HG03139 (cell line): ENCODE data around the gene MGAT5B.
"Not testable (repeated sequence)": the region's sequence is repeated elsewhere in the genome, so short reads cannot be mapped to it uniquely, and the experiment has no call there.

Experiments used
- ATAC-seq: cut with Tn5 transposase; IDR thresholded peaks from one replicate; pipeline ENCODE4 v1.9.1; 2021; ENCODE audit not compliant: unreplicated experiment

Gene MGAT5B

DNA sequence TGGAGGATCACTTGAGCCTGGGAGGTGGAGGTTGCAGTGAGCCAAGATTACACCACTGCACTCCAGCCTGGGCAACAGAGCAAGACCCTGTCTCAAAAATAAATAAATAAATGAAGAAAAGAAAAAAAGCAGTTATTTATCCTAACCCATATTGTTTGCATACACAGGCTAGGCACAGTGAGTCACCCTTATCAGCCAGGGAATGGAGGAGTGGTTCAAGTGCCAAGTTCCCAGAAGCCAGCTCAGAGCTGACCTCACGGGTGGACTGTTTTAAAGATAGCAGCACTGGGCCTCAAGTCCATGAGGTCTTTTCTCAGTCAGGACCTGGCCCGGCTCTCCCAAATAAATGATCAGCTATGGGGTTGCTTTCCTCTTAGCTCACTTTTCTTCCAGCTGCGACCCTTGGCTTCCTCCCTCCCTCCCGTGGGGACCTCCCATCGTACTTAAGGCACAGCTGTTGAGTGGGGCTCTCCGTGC, 22.6 kb upstream of the MGAT5B start:
- ATAC-seq, result no peak

DNA sequence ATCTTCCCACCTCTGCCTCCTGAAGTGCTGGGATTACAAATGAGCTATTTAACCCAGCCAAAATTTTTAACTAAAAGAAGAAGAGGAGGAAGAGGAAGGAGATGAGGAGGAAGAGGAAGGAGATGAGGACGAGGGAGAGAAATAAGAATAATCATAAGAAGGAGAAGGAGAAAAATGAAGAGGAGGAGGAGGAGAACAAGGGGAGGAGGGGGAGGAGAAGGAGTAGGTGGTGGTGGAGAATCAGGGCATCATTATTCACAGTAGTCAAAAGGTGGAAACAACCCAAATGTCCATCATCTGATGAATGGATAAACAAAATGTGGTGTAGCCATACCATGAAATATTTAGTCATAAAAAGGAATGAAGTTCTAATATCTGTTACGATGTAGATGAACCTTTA, 21.2 kb upstream of the MGAT5B start:
- no peak for ATAC-seq

DNA sequence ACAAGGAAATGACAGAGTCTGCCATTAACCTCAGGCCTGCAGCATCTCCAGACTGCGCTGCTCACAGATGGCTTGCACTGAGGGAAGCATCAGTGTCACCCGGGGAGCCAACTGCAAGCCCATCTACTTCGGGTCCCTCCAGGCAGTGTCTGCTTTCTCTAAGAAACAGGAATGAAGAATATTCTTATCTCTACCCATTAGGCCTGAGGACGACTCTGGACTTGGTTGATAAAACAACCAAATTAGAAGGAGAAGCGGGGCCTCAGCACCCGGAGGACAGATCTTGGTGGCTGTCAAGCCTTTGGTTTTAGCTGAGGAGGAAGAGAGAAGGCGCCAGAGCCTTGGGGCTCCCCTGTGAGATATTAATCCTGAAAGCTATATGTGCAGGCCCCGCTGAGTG, 19.5 kb upstream of the MGAT5B start:
- no peak for ATAC-seq

DNA sequence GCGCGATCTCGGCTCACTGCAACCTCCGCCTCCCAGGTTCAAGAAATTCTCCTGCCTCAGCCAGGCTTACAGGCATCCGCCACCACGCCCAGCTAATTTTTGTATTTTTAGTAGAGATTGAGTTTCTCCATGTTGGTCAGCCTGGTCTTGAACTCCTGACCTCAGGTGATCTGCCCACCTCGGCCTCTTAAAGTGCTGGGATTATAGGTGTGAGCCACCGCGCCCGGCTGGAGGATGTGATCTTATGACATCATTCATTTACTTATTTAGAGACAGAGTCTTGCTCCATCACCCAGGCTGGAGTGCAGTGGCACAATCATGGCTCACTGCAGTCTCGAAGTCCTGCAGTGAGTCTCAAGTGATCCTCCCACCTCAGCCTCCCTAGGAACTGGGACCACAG, 19.0 kb upstream of the MGAT5B start:
- ATAC-seq, result not testable (repeated sequence)

DNA sequence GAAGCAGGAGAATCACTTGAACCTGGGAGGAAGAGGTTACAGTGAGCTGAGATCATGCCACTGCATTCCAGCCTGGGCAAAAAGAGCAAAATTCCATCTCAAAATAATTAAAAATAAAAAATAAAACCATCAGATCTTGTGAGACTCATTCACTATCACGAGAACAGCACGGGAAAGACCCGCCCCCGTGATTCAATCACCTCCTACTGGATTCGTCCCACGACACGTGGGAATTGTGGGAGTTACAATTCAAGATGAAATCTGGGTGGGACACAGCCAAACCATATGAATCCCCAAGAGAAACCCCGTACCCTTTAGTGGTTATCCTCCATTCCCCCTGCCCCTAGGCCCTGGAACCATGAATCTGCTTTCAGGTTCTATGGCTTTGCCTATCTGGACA, 15.4 kb upstream of the MGAT5B start:
- no peak for ATAC-seq

DNA sequence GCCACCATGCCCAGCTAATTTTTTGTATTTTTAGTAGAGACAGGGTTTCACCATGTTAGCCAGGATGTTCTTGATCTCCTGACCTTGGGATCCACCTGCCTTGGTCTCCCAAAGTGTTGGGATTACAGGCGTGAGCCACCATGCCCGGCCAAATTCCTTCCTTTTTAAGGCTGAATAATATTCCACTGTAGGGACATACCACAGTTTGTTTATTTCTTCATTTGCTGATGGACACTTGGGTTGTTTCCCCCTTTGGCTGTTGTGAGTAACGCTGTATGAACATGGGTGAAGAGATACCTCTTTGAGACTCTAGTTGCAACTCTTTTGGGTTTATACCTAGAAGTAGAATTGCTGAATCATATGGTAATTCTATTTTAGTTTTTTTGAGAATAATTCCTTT, 13.1 kb upstream of the MGAT5B start:
- ATAC-seq, result no peak

DNA sequence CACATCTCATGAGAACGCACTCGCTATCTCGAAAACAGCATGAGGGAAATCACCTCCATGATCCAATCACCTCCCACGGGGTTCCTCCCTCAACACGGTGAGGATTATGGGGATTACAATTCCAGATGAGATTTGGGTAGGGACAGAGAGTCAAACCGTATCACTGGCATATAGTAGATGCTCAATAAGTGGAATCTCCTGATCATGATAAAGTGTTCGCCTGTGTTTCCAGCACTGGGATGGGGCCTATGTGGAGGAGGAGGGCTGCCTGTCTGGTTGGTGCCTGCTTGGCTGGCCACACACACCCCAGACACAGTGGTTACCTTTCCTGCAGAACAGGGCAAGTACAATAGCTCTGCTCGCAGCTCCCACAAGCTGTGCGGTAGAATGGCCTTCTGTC, 6.1 kb upstream of the MGAT5B start:
- ATAC-seq, result no peak

DNA sequence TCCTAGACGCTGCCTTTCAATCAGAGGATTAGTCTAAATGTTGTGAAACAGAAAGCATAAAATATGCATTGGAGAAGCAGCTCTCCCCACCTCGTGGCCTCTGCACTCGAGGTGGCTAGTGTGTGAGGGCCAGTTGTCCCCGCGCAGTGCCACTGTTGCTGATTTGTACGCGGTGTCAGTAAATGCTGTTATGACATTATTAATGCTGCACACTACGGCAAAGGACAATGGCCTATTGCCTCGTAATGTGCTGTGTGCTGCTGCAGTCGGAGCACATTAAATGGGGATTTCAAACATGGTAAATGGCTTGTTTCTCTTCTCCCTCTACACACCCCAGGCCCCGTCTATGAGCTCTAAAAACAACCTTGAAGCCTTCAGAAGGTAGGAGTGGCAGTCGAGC, 5.7 kb upstream of the MGAT5B start:
- ATAC-seq, result no peak

DNA sequence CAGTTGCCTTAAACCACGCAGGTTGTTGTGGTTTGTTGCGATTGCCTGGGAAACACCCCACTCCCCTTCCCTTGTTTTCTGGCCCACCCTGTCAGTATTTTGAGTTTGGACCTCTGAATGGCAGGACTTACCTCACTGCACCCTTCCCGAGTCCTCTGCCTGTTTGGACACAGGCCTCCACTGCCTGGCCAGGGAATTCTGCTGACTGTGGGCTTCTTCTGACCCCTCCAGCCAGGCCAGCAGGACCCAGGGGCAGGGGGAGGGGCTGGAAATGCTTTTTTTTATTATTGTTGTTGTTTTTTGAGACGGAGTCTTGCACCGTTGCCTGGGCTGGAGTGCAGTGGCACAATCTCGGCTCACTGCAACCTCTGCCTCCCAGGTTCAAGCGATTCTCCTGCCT, 4.2 kb upstream of the MGAT5B start:
- no peak for ATAC-seq

DNA sequence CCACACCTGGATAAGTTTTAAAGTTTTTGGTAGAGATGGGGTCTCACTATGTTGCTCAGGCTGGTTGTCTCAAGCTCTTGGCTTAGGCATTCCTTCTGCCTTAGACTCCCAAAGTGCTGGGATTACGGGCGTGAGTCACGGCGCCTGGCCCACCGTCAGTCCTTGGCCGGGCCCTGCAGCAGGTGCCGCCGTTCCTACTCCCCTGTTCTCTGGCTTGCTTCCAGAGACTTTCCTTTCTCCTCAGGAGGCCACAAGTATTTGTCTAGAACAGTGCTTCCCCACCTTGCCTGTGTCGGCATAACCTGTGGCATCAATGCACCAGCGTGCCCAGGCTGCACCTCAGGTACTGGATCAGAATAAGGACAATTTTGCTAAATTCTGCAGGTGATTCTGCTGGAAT, 3.0 kb upstream of the MGAT5B start:
- ATAC-seq, result no peak

DNA sequence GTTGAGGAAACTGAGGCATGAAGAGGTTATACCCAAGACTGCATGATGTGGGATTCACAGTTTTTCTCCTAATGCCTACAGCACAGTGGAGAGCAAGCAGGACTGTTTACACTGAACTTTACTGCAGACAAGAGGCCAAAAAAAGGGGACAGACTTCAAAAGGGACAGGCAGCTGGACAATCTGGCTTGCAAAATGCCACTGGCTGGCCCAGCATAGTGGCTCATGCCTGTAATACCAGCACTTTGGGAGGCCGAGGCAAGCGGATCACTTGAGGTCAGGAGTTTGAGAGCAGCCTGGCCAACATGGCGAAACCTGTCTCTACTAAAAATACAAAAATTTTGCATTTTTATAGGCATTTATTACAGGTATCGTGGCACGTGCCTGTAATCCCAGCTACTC, 2.0 kb upstream of the MGAT5B start:
- ATAC-seq, result no peak

DNA sequence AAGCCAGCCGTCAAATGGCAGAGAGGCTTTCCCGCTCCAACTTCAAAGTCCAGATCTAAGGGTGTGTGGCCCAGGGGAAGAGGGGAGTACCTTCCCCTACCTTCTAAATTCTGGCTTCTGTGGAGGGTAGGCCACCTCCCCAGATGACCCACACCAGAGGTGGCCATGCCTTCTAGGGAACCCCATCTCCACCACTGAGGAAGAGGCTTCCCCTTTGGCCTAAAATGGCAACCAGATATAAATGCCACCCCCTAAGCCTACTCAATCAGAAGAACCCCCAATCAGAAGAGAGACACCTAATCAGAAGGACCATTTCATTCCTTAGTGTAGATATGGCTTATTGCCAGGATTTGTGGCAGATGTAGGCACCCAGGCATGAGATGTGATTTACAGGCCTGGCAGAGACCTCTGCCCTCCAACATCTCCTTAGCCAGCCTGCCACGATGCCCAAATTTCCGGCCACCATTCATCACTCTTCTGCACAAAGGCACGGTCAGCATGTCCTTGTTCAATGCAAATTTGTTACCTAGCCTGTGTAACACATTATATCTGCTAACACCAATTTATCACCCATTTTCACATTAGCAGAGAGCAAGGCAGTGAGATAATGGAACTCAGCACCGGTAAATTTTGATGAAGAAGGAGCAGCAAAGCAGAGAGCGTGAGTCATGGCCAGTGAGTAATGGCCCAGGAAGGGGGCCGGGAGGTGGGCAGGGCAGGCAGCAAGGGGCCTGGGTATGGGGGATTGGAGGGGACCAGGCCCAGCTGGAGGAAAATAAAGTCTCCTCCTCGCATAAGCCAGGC, 1.2 kb upstream of the MGAT5B start:
- no peak for ATAC-seq

DNA sequence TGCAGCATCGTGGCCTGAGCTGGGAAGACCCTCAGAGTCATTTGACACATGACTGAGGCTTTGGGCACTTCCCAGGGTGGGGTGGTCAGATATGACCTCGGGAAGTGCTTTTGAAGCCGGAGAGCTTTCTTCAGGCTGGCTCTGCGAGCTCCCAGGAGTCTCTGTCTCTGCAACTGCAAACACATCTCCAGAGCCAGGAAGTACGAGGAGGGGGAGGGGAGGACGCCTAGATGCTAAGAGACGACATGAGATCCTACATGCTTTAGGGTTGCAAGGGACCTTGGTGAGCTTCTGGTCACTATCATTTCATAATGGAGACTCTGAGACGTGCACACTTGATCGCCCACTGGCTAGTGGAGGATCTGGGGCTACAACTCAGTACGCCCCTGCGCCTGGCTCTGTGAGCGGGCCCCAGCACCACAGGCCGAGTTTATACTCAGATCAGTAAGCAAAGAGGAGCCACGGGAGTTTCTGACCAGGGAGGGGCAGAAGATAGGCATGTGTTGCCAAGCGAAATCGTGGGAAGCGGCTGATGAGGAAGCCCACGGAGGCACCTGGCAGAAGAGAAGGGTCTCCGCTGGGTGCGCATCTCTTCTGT, 527 bp upstream of the MGAT5B start:
- ATAC-seq, result no peak

DNA sequence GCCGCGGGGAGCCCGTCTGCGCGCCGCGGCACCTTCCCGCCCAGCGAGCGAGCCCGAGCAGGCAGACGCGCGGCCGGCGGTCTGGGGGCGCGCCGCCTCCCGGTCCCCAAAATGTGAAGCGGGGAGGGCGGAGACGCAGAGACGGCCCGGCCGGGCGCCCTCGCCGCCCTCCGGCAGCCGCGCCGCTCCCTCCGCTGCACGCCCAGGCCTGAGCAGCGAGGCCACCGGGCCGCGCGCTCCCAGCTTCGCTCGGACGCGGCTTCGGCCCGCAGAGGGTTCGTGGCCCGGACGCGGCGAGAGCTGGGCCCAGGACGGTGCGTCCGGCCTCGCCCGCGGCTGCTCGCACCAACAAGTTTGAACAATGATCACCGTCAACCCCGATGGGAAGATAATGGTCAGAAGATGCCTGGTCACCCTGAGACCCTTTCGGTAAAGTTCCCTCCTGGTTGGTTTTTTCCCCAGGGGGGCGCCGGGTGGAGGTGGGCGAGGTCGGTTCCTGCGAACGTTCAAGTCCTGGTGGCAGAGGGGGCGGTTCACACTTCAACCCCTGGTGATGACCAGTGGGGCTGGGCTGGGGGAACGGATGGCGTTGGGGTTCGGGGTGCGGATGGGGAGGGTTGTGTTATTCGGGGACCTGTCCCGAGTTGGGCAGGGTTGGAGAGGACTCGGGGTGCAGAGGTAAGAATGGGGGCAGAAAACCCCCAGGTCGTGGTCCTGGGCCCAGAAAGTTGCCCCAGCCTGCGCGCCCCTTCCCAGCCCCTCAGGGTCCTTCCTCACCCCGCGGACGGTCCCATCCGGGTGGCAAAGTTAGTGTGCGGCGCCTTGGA, 678 bp downstream of the MGAT5B start:
- no peak for ATAC-seq

DNA sequence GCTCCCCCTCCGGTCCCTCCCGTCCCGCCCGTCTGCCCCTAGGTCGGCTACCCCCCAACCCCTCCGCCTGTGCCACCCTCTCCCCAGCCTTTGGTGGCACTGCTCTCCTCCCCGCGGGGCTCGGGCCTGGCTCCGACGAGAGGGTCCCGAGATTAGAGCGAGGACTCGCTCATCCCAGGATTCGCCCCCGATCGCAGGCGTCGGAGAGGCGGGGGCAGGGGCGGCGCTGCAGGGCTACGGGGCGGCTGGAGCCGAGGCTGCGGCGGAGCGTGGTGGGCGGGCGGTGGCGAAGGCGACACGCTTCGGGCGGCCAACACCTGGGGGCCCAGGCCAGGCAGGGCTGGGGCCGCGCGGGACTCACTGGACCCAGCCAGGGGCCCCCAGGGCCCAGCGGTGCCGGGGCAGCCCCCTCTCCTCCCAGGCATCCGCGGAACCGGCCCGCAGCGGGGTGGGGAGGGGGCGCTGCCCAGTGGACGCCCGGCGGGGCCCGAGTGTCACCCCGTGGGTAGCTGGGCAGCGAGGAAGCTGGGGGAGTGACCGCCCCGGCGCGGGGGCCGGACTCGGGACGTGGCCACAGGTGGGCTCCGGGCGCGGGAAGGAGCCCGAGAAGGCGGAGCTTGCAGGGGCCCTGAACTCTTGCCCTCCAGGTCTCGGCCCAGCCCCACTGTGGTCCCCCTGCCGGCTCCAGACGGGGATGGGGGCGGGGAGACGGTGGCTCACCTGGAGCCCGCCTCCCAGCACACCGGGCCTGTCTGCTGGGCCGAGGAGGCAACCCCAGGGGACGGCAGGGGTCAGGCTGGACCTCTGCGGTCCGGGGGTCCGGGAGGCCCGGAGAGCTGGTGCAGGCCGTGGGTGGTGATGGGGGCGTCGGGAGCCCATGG, 1.5 kb downstream of the MGAT5B start:
- no peak for ATAC-seq

DNA sequence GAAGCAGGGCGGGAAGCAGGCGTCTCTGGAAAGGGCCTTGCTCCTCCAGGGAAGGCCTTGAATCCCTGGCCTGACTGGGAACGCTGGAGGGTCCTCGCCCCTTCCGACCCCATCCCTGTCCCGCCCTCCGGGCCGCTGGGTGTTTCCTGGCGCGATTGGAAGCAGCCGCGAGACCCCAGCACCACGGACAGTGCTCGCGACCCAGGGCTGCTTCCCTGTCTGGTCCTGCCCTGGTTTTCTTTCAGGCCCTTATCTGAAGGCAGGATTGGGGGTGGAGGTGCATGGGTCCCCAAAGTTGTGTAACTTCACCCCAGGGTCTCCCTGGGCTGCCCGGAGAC, 2.1 kb downstream of the MGAT5B start:
- ATAC-seq, result no peak

DNA sequence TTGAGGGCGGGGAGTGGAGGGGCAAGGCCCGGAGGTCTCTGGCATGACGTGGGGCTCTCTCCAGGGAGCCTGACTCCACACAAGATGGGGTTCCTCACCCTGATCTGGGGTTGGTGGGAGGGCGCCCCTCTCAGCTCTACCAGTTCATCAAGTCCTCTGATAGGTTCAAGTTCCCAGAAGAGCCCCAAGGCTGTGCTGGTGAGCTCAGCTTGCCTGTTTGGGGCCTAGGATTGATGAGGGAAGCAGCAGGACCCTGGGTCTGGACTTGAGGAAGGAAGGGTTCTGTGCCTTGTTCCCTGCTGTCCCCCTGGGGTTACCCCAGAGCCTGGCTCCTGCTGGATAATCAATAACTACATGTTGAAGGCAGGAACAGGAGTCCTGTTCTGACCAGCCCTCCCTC, 3.5 kb downstream of the MGAT5B start:
- ATAC-seq, result no peak

DNA sequence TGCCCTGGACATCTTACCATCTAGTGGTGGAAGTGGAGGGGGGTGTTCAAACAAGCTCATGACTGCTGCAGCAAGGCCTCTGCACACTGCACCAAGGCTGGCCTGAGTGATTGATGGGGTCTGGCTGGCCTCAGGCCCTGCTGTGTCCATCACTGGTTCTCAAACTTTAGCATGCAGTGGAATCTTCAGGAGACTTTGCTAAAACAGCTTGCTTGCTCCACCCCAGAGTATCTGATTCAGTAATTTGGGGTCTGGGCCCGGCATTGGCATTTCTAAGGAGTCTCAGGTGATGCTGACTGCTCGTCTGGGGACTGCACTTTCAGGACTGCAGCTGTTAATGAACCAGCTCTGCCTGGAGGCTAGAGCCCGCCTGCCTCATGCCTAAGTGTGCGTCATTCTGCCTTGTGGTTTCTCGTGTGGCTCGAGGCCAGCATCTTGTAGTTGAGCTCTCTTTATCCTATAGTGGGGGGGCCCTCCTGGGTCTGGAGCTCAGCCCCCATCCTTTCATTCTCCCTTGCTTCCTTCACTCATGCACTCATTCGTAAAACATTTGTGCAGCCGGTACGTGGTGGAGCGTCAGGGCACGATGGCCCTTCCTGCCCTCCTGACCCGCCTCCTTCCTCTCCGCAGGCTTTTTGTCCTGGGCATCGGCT, 4.1 kb downstream of the MGAT5B start:
- no peak for ATAC-seq

DNA sequence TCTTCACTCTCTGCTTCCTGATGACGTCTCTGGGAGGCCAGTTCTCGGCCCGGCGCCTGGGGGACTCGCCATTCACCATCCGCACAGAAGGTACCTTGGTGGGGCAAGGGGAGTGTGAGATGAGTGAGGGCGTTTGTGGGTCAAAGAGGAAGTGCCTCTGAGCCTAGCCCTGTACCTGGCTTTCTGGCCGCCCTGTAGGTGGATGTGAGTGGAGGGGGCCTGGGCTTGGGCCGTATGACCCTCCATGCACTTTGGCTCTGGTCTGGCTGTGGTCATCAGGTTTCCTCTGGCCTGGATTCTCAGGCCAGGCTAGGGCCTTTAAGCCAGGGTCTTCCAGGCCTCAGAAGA, 4.6 kb downstream of the MGAT5B start:
- ATAC-seq, result no peak

DNA sequence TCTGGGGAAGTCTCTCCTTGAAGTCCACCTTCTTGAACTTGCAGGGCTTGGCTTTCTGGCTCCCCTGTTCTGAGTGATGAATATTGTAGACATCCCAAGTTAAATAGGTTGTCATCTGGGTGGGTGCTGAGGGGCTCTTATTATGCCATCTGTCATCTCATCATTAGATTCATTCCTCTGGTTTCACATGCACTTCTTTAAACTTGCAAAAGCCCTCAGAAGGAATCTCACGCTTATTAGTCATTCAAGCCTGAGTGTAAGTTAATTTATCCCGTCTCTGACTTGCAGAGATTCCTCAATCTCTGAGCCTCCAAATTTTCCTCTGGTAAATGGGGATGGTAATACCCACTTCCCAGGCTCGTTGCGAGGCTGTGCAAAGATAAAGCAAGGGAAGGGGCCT, 5.7 kb downstream of the MGAT5B start:
- ATAC-seq, result no peak

DNA sequence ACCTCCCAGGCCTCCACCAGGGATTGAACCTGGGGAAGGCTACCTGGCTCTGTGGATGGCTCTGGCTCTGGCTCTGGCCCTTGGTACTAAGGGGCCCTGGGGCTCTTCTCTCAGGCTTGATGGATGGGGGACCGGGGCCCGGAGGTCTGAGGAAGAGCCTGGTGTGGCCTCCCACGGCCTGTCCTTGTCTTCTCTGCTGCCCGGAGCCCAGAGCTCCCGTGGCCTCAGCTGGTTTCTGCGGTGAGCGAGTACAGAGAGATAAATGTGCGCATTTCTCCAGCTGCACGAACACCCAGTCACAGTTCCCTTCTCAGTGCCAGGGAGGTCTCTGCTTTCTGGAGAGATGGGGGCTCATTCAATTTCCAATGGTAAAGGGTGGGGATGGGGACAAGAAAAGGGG, 9.2 kb downstream of the MGAT5B start:
- ATAC-seq, result no peak
